ENCODE results near the gene CXCR6.

The CXCR6 gene

GRCh38 chr3:45952456-45952855 lies 9.2 kb downstream of the CXCR6 start:
- DNase-seq, result peak; percentile 21 to 25
- no peak overlapping the region for H4K91ac ChIP-seq (ENCODE audit: low read depth, low read length)
- H4K8ac ChIP-seq (ENCODE audit: low read depth, low read length), result no peak overlapping the region
- no peak overlapping the region for H3K23ac ChIP-seq (ENCODE audit: low read length)
- H2AFZ ChIP-seq (ENCODE audit: insufficient read depth, low read length, poor library complexity), result no peak overlapping the region
- no peaks in the 10 kb centered on the region for H3K79me2 ChIP-seq (ENCODE audit: control insufficient read depth, insufficient read depth, low read length, poor library complexity)
- no peak overlapping the region for H2BK12ac ChIP-seq (ENCODE audit: low read length)
- WGBS (ENCODE audit: extremely low coverage, insufficient coverage, insufficient read length), result no CpG with 5 or more reads among the region's 4 CpGs
- no peaks in the 10 kb centered on the region for H3K27me3 ChIP-seq (ENCODE audit: insufficient read depth, low read length)
- no peak overlapping the region for H2BK5ac ChIP-seq (ENCODE audit: low read depth, low read length, poor library complexity)
- H3K14ac ChIP-seq (ENCODE audit: low read length), result no peak overlapping the region
- H3K79me1 ChIP-seq (ENCODE audit: low read length), result no peaks in the 10 kb centered on the region
- H3K27ac ChIP-seq (ENCODE audit: low read depth, low read length), result no peak overlapping the region
- no peak overlapping the region for H3K18ac ChIP-seq (ENCODE audit: low read length)
- H2AK5ac ChIP-seq (ENCODE audit: low read length), result no peak overlapping the region
- H3K9ac ChIP-seq (ENCODE audit: low read length), result no peak overlapping the region
- H3K4ac ChIP-seq (ENCODE audit: low read depth, low read length), result no peak overlapping the region
- no peak overlapping the region for H3K4me2 ChIP-seq (ENCODE audit: low read length)
- H3K36me3 ChIP-seq (ENCODE audit: control insufficient read depth in 1 of 2, insufficient read depth in 2 of 2, low read length in 2 of 2), result peaks cover 39 to 46% of the 10 kb centered on the region in 2 experiments
- H2BK120ac ChIP-seq (ENCODE audit: insufficient read depth, low read length, poor library complexity), result no peak overlapping the region
- H3K9me3 ChIP-seq (ENCODE audit: insufficient read depth, low read depth, low read length), result peaks cover 1% of the 10 kb centered on the region
- no peak overlapping the region for H3K4me3 ChIP-seq (ENCODE audit: low read depth, low read length)
- H3K4me1 ChIP-seq (ENCODE audit: control insufficient read depth in 1 of 2, insufficient read depth in 2 of 2, low read length in 2 of 2), result no peaks in the 10 kb centered on the region
- H4K12ac ChIP-seq (ENCODE audit: low read depth, low read length), result no peak overlapping the region

- H4K91ac ChIP-seq (ENCODE audit: low read depth, low read length), result no peak overlapping the region
- H3K27ac ChIP-seq (ENCODE audit: low read depth, low read length), result no peak overlapping the region
- H3K79me2 ChIP-seq (ENCODE audit: control insufficient read depth, insufficient read depth, low read length, poor library complexity), result no peaks in the 10 kb centered on the region
- H3K14ac ChIP-seq (ENCODE audit: low read length), result no peak overlapping the region
- no peaks in the 10 kb centered on the region for H3K4me1 ChIP-seq (ENCODE audit: control insufficient read depth in 1 of 2, insufficient read depth in 2 of 2, low read length in 2 of 2)
- no peak overlapping the region for H2BK120ac ChIP-seq (ENCODE audit: insufficient read depth, low read length, poor library complexity)
- H3K9ac ChIP-seq (ENCODE audit: low read length), result no peak overlapping the region
- no peak overlapping the region for H3K18ac ChIP-seq (ENCODE audit: low read length)
- H2BK12ac ChIP-seq (ENCODE audit: low read length), result no peak overlapping the region
- H4K8ac ChIP-seq (ENCODE audit: low read depth, low read length), result no peak overlapping the region
- H3K27me3 ChIP-seq (ENCODE audit: insufficient read depth, low read length), result no peaks in the 10 kb centered on the region
- no peak overlapping the region for H4K12ac ChIP-seq (ENCODE audit: low read depth, low read length)
- peaks cover 45 to 53% of the 10 kb centered on the region in 2 experiments for H3K36me3 ChIP-seq (ENCODE audit: control insufficient read depth in 1 of 2, insufficient read depth in 2 of 2, low read length in 2 of 2)
- no peak overlapping the region for H3K23ac ChIP-seq (ENCODE audit: low read length)
- H2AK5ac ChIP-seq (ENCODE audit: low read length), result no peak overlapping the region
- H2AFZ ChIP-seq (ENCODE audit: insufficient read depth, low read length, poor library complexity), result no peak overlapping the region
- H3K9me3 ChIP-seq (ENCODE audit: insufficient read depth, low read depth, low read length), result peaks cover 1% of the 10 kb centered on the region
- H3K4ac ChIP-seq (ENCODE audit: low read depth, low read length), result no peak overlapping the region
- WGBS (ENCODE audit: extremely low coverage, insufficient coverage, insufficient read length), result no CpG with 5 or more reads among the region's 4 CpGs
- H3K79me1 ChIP-seq (ENCODE audit: low read length), result no peaks in the 10 kb centered on the region
- no peak overlapping the region for H2BK5ac ChIP-seq (ENCODE audit: low read depth, low read length, poor library complexity)
- no peak overlapping the region for H3K4me2 ChIP-seq (ENCODE audit: low read length)
- DNase-seq, result no peak
- H3K4me3 ChIP-seq (ENCODE audit: low read depth, low read length), result no peak overlapping the region
Measured at GRCh38 chr3:45953536-45953935, 10.3 kb downstream of the CXCR6 start.

- Histone ChIP-seq H3K9me3 (ENCODE audit: insufficient read depth, low read depth, low read length) (peaks cover 1% of the 10 kb centered on the region), H2BK12ac (ENCODE audit: low read length) (no peak overlapping the region), H3K4me1 (ENCODE audit: control insufficient read depth in 1 of 2, insufficient read depth in 2 of 2, low read length in 2 of 2) (no peaks in the 10 kb centered on the region), H3K27me3 (ENCODE audit: insufficient read depth, low read length) (no peaks in the 10 kb centered on the region), H2BK5ac (ENCODE audit: low read depth, low read length, poor library complexity) (no peak overlapping the region), H3K4me3 (ENCODE audit: low read depth, low read length) (no peak overlapping the region), H3K79me1 (ENCODE audit: low read length) (no peaks in the 10 kb centered on the region), H3K14ac (ENCODE audit: low read length) (no peak overlapping the region), H4K12ac (ENCODE audit: low read depth, low read length) (no peak overlapping the region), H3K18ac (ENCODE audit: low read length) (no peak overlapping the region), H2BK120ac (ENCODE audit: insufficient read depth, low read length, poor library complexity) (no peak overlapping the region), H3K4ac (ENCODE audit: low read depth, low read length) (no peak overlapping the region), H3K4me2 (ENCODE audit: low read length) (no peak overlapping the region), H3K9ac (ENCODE audit: low read length) (no peak overlapping the region), H2AK5ac (ENCODE audit: low read length) (no peak overlapping the region), H3K23ac (ENCODE audit: low read length) (no peak overlapping the region), H2AFZ (ENCODE audit: insufficient read depth, low read length, poor library complexity) (no peak overlapping the region), H4K8ac (ENCODE audit: low read depth, low read length) (no peak overlapping the region), H3K27ac (ENCODE audit: low read depth, low read length) (no peak overlapping the region), H3K79me2 (ENCODE audit: control insufficient read depth, insufficient read depth, low read length, poor library complexity) (no peaks in the 10 kb centered on the region), H4K91ac (ENCODE audit: low read depth, low read length) (no peak overlapping the region), H3K36me3 (ENCODE audit: control insufficient read depth in 1 of 2, insufficient read depth in 2 of 2, low read length in 2 of 2) (peaks cover 48 to 59% of the 10 kb centered on the region in 2 experiments)
- WGBS (ENCODE audit: extremely low coverage, insufficient coverage, insufficient read length), result no CpG with 5 or more reads among the region's 3 CpGs
- peak; percentile 59 to 68 for DNase-seq
Measured at GRCh38 chr3:45954306-45954705, 11.0 kb downstream of the CXCR6 start.

GRCh38 chr3:45955017-45955647 lies 11.9 kb downstream of the CXCR6 start:
- no peak overlapping the region for H3K27ac ChIP-seq (ENCODE audit: low read depth, low read length)

More at GRCh38 chr3:45955017-45955647, 11.9 kb downstream of the CXCR6 start:
- Histone ChIP-seq H4K12ac (ENCODE audit: low read depth, low read length) (no peak overlapping the region), H3K36me3 (ENCODE audit: control insufficient read depth in 1 of 2, insufficient read depth in 2 of 2, low read length in 2 of 2) (peaks cover 43 to 55% of the 10 kb centered on the region in 2 experiments), H4K8ac (ENCODE audit: low read depth, low read length) (no peak overlapping the region), H3K4me2 (ENCODE audit: low read length) (no peak overlapping the region), H2BK5ac (ENCODE audit: low read depth, low read length, poor library complexity) (peak overlapping the region; percentile 25), H3K4me3 (ENCODE audit: low read depth, low read length) (no peak overlapping the region), H3K9ac (ENCODE audit: low read length) (no peak overlapping the region), H3K9me3 (ENCODE audit: insufficient read depth, low read depth, low read length) (peaks cover 1% of the 10 kb centered on the region), H3K79me1 (ENCODE audit: low read length) (no peaks in the 10 kb centered on the region), H2AK5ac (ENCODE audit: low read length) (no peak overlapping the region), H3K18ac (ENCODE audit: low read length) (no peak overlapping the region), H2AFZ (ENCODE audit: insufficient read depth, low read length, poor library complexity) (no peak overlapping the region), H3K4me1 (ENCODE audit: control insufficient read depth in 1 of 2, insufficient read depth in 2 of 2, low read length in 2 of 2) (peaks cover 0 to 3% of the 10 kb centered on the region in 2 experiments), H3K23ac (ENCODE audit: low read length) (no peak overlapping the region), H3K4ac (ENCODE audit: low read depth, low read length) (no peak overlapping the region), H2BK120ac (ENCODE audit: insufficient read depth, low read length, poor library complexity) (no peak overlapping the region), H3K79me2 (ENCODE audit: control insufficient read depth, insufficient read depth, low read length, poor library complexity) (no peaks in the 10 kb centered on the region), H2BK12ac (ENCODE audit: low read length) (no peak overlapping the region), H3K27me3 (ENCODE audit: insufficient read depth, low read length) (no peaks in the 10 kb centered on the region), H4K91ac (ENCODE audit: low read depth, low read length) (no peak overlapping the region), H3K14ac (ENCODE audit: low read length) (no peak overlapping the region)
- WGBS (ENCODE audit: extremely low coverage, insufficient coverage, insufficient read length), result no CpG with 5 or more reads among the region's 11 CpGs
- DNase-seq, result no peak
